H1 (cell line): ENCODE data around the gene NOS2. TPM values are rescaled to one million over a fixed set of nuclear protein-coding genes. Genes with fewer than 3 reads are reported as not detected.

Experiments used
- CTCF ChIA-PET: fragments of 300-600 bp; sonication (Branson Sonifier 250); formaldehyde crosslinking; loops from one replicate; lab custom pipeline; 2021; ENCODE audit not compliant: partially characterized antibody; lab: Charles Lee
- POLR2A ChIA-PET: fragments of 300-600 bp; sonication (Branson Sonifier 250); formaldehyde crosslinking; loops from one replicate; lab custom pipeline; 2021; ENCODE audit warnings: inconsistent platforms; ENCODE audit not compliant: partially characterized antibody; lab: Charles Lee
- DNase-seq, 2 experiments: peaks; one replicate each; pipeline versions ENCODE4 v3.0.0 to v3.0.0-alpha.2; 2010 to 2022; ENCODE audit warnings: low spot score in 2 of 2, low read depth in 1 of 2, mixed read lengths in 1 of 2
- FAIRE-seq: peaks from 2 replicates; lab custom pipeline; 2011; peaks lifted over from hg19 to GRCh38; lab: Jason Lieb, UNC
- H2AFZ ChIP-seq: 2 replicates; pipeline ENCODE4 v1.8.1; 2012; ENCODE audit warnings: low read length, inconsistent platforms
- H2AK5ac ChIP-seq: 2 replicates; pipeline ENCODE4 v1.6.1; 2013; ENCODE audit warnings: low read depth, low read length
- H2BK120ac ChIP-seq: replicated peaks from 2 replicates; pipeline ENCODE3; 2013; ENCODE audit warnings: low read depth, low read length, inconsistent platforms
- H2BK12ac ChIP-seq: 2 replicates; pipeline ENCODE4 v1.6.1; 2013; ENCODE audit warnings: low read depth, low read length
- H2BK15ac ChIP-seq: 2 replicates; pipeline ENCODE4 v1.6.1; 2013; ENCODE audit warnings: low read length
- H2BK20ac ChIP-seq: 2 replicates; pipeline ENCODE4 v1.6.1; 2013; ENCODE audit warnings: low read length
- H2BK5ac ChIP-seq: 2 replicates; pipeline ENCODE4 v1.6.1; 2013; ENCODE audit warnings: low read depth, low read length
- H3K14ac ChIP-seq: 2 replicates; pipeline ENCODE4 v1.6.1; 2013; ENCODE audit warnings: inconsistent platforms; ENCODE audit not compliant: insufficient read length
- H3K18ac ChIP-seq: 2 replicates; pipeline ENCODE4 v1.6.1; 2013; ENCODE audit warnings: low read length; ENCODE audit errors: extremely low read depth
- H3K23ac ChIP-seq: 2 replicates; pipeline ENCODE4 v1.6.1; 2013; ENCODE audit warnings: inconsistent platforms; ENCODE audit not compliant: insufficient read length
- H3K23me2 ChIP-seq: 2 replicates; pipeline ENCODE4 v1.6.1; 2013; ENCODE audit warnings: low read depth, low read length
- H3K27ac ChIP-seq: 2 replicates; pipeline ENCODE4 v1.6.1; 2011; ENCODE audit warnings: low read depth, low read length, inconsistent platforms
- H3K27me3 ChIP-seq, 4 experiments: replicated peaks in 1 of 4; 1 replicate in 1 of 4; 2 replicates in 3 of 4; pipeline versions ENCODE4 v1.6.1 to v1.8.1; 2011 to 2013; ENCODE audit warnings: low read length in 3 of 4, mild to moderate bottlenecking in 3 of 4, inconsistent platforms in 2 of 4, mixed read lengths in 2 of 4, moderate library complexity in 1 of 4; ENCODE audit not compliant: control insufficient read depth in 3 of 4, insufficient read depth in 3 of 4; ENCODE audit errors: extremely low read depth in 1 of 4
- H3K36me3 ChIP-seq, 4 experiments: 2 replicates each; pipeline versions ENCODE4 v1.6.1 to v1.8.1; 2011 to 2013; ENCODE audit warnings: mild to moderate bottlenecking in 4 of 4, low read length in 3 of 4, moderate library complexity in 2 of 4, control low read depth in 1 of 4, inconsistent platforms in 1 of 4; ENCODE audit not compliant: insufficient read depth in 4 of 4, control insufficient read depth in 2 of 4
- H3K4ac ChIP-seq: replicated peaks from 2 replicates; pipeline ENCODE3; 2013; ENCODE audit warnings: low read length, low read depth, mixed read lengths, inconsistent platforms; ENCODE audit not compliant: insufficient read length
- H3K4me1 ChIP-seq, 4 experiments: replicated peaks in 1 of 4; 1 replicate in 1 of 4; 2 replicates in 3 of 4; pipeline versions ENCODE4 v1.6.1 to v1.8.1; 2011 to 2013; ENCODE audit warnings: low read length in 3 of 4, inconsistent platforms in 2 of 4, mixed read lengths in 1 of 4; ENCODE audit not compliant: insufficient read depth in 4 of 4, control insufficient read depth in 3 of 4
- H3K4me2 ChIP-seq, 2 experiments: 2 replicates each; pipeline versions ENCODE4 v1.6.1 to v1.8.1; 2011 to 2013; ENCODE audit warnings: low read depth in 2 of 2, low read length in 2 of 2, control low read depth in 1 of 2, inconsistent platforms in 1 of 2, mild to moderate bottlenecking in 1 of 2; ENCODE audit not compliant: insufficient read depth in 1 of 2
- H3K4me3 ChIP-seq, 4 experiments: fragments of 200-600, 300-600 bp in 1 of 4; sonication (generic), shearing (Covaris generic), sonication (Bioruptor Twin) in 1 of 4; 2 replicates each; pipeline versions ENCODE4 v1.5.1 to v1.8.1; 2011 to 2016; ENCODE audit warnings: low read length in 4 of 4, low read depth in 3 of 4, control low read depth in 2 of 4, inconsistent platforms in 2 of 4, mild to moderate bottlenecking in 2 of 4, mixed read lengths in 1 of 4, moderate library complexity in 1 of 4; ENCODE audit not compliant: insufficient read depth in 2 of 4; ENCODE audit errors: extremely low read depth in 1 of 4
- H3K56ac ChIP-seq: replicated peaks from 2 replicates; pipeline ENCODE3; 2013; ENCODE audit warnings: low read depth, mild to moderate bottlenecking, mixed read lengths, low read length, inconsistent platforms; ENCODE audit not compliant: insufficient read length
- H3K79me1 ChIP-seq: 2 replicates; pipeline ENCODE4 v1.6.1; 2013; ENCODE audit warnings: low read depth, low read length, control low read depth
- H3K79me2 ChIP-seq, 2 experiments: 2 replicates each; pipeline versions ENCODE4 v1.6.1 to v1.8.1; 2012 to 2013; ENCODE audit warnings: low read length in 2 of 2, mild to moderate bottlenecking in 2 of 2, inconsistent platforms in 1 of 2; ENCODE audit not compliant: insufficient read depth in 2 of 2, control insufficient read depth in 1 of 2
- H3K9ac ChIP-seq, 4 experiments: replicated peaks in 1 of 4; 1 replicate in 1 of 4; 2 replicates in 3 of 4; pipeline versions ENCODE4 v1.6.1 to v1.8.1; 2011 to 2013; ENCODE audit warnings: low read depth in 3 of 4, low read length in 3 of 4, control low read depth in 2 of 4, mild to moderate bottlenecking in 2 of 4, moderate library complexity in 2 of 4, inconsistent platforms in 1 of 4; ENCODE audit errors: extremely low read depth in 1 of 4
- H3K9me3 ChIP-seq, 2 experiments: 2 replicates each; pipeline versions ENCODE4 v1.6.1 to v1.8.1; 2012 to 2013; ENCODE audit warnings: mild to moderate bottlenecking in 2 of 2, moderate library complexity in 2 of 2, control low read depth in 1 of 2, inconsistent platforms in 1 of 2, low read depth in 1 of 2, low read length in 1 of 2, mixed read lengths in 1 of 2; ENCODE audit not compliant: insufficient read depth in 2 of 2
- H4K20me1 ChIP-seq, 2 experiments: replicated peaks in 1 of 2; 2 replicates each; pipeline versions ENCODE3 to v1.8.1; 2011 to 2013; ENCODE audit warnings: inconsistent platforms in 2 of 2, low read length in 2 of 2, mild to moderate bottlenecking in 1 of 2; ENCODE audit not compliant: insufficient read depth in 2 of 2, control insufficient read depth in 1 of 2
- H4K5ac ChIP-seq: 2 replicates; pipeline ENCODE4 v1.6.1; 2013; ENCODE audit warnings: low read length, low read depth, mixed read lengths, inconsistent platforms; ENCODE audit not compliant: insufficient read length
- H4K8ac ChIP-seq: 2 replicates; pipeline ENCODE4 v1.8.0; 2013; ENCODE audit warnings: mild to moderate bottlenecking, moderate library complexity, low read length, inconsistent platforms; ENCODE audit not compliant: insufficient read depth; ENCODE audit errors: extremely low read depth
- H4K91ac ChIP-seq: replicated peaks from 2 replicates; pipeline ENCODE3; 2013; ENCODE audit warnings: low read length, mixed read lengths, inconsistent platforms; ENCODE audit not compliant: insufficient read length
- BACH1 ChIP-seq: IDR thresholded peaks from 2 replicates; pipeline ENCODE4 v1.6.1; 2012; ENCODE audit warnings: low read length, improper control_type of control experiment
- CBX8 ChIP-seq: fragments of 300-800, 300-1000 bp; sonication (generic); IDR thresholded peaks from 2 replicates; pipeline ENCODE4 v1.7.1; 2016; ENCODE audit warnings: low read depth, low read length, borderline replicate concordance
- CREB1 ChIP-seq: IDR thresholded peaks from 2 replicates; pipeline ENCODE4 v1.6.1; 2012; ENCODE audit warnings: inconsistent platforms
- CTBP2 ChIP-seq: IDR thresholded peaks from 2 replicates; pipeline ENCODE4 v1.7.0; 2011; ENCODE audit warnings: borderline replicate concordance, mild to moderate bottlenecking, moderate library complexity, mixed read lengths, low read length; ENCODE audit not compliant: insufficient read depth, insufficient read length
- EP300 ChIP-seq, 2 experiments: IDR thresholded peaks; 1 replicate in 1 of 2; 2 replicates in 1 of 2; pipeline ENCODE4 v1.6.1; 2011 to 2012; ENCODE audit warnings: low read depth in 2 of 2, low read length in 2 of 2, mild to moderate bottlenecking in 2 of 2, borderline replicate concordance in 1 of 2, inconsistent platforms in 1 of 2, moderate library complexity in 1 of 2
- FOSL1 ChIP-seq: IDR thresholded peaks from 2 replicates; pipeline ENCODE4 v1.6.1; 2011; ENCODE audit warnings: mild to moderate bottlenecking, low read depth, low read length, moderate library complexity; ENCODE audit not compliant: insufficient read depth
- JUND ChIP-seq: IDR thresholded peaks from 2 replicates; pipeline ENCODE4 v1.6.1; 2011; ENCODE audit warnings: mild to moderate bottlenecking, improper control_type of control experiment, low read length
- PHF8 ChIP-seq: fragments of 200-600 bp; sonication (generic); conservative IDR thresholded peaks from 2 replicates; pipeline ENCODE4 v1.7.1; 2012; ENCODE audit warnings: low read depth, mild to moderate bottlenecking, inconsistent platforms, low read length, moderate library complexity
- POLR2A ChIP-seq, 2 experiments: IDR thresholded peaks; 1 replicate in 1 of 2; 2 replicates in 1 of 2; pipeline ENCODE4 v1.6.1; 2011; ENCODE audit warnings: low read depth in 2 of 2, low read length in 2 of 2, mild to moderate bottlenecking in 2 of 2; ENCODE audit errors: control extremely low read depth in 1 of 2
- POLR2AphosphoS5 ChIP-seq: IDR thresholded peaks from 2 replicates; pipeline ENCODE4 v1.6.1; 2011; ENCODE audit warnings: low read depth, low read length
- RBBP5 ChIP-seq: IDR thresholded peaks from 2 replicates; pipeline ENCODE4 v1.7.1; 2012; ENCODE audit warnings: low read depth, mild to moderate bottlenecking, inconsistent platforms, low read length, moderate library complexity, borderline replicate concordance
- RXRA ChIP-seq: IDR thresholded peaks from 2 replicates; pipeline ENCODE4 v1.6.1; 2011; ENCODE audit warnings: low read depth, mild to moderate bottlenecking, low read length, moderate library complexity; ENCODE audit not compliant: insufficient read depth
- SIN3A ChIP-seq, 2 experiments: IDR thresholded peaks in 1 of 2; conservative IDR thresholded peaks in 1 of 2; 2 replicates each; pipeline ENCODE4 v1.6.1; 2011 to 2012; ENCODE audit warnings: low read length in 2 of 2, improper control_type of control experiment in 1 of 2, low read depth in 1 of 2, mild to moderate bottlenecking in 1 of 2
- SIX5 ChIP-seq: IDR thresholded peaks from 2 replicates; pipeline ENCODE4 v1.6.1; 2011; ENCODE audit warnings: mild to moderate bottlenecking, low read depth, low read length
- YY1 ChIP-seq: IDR thresholded peaks from 2 replicates; pipeline ENCODE4 v1.6.1; 2011; ENCODE audit warnings: low read depth, mild to moderate bottlenecking, low read length
- WGBS, 2 experiments: shearing (Covaris generic) in 1 of 2; methylation state at CpG; one replicate each; pipeline versions ENCODE4 v1.1.6 to v1.1.7; 2013 to 2015; ENCODE audit warnings: low lambda C conversion rate in 2 of 2, mixed read lengths in 2 of 2, inconsistent platforms in 1 of 2, low coverage in 1 of 2, missing lambda C conversion rate in 1 of 2; ENCODE audit not compliant: insufficient replicate concordance in 2 of 2, insufficient coverage in 1 of 2, insufficient read length in 1 of 2; ENCODE audit errors: extremely low coverage in 1 of 2, missing lambda C conversion rate in 1 of 2; 5-methylcytosine and 5-hydroxymethylcytosine counted together
- polyA plus RNA-seq, 7 experiments: library from polyadenylated mRNA; depleted of rRNA in 3 of 7; stranded (reverse) in 5 of 7; unstranded in 2 of 7; fragments of >200 nt in 5 of 7; fragments of 200-250 nt in 2 of 7; gene quantifications; 1 replicate in 5 of 7; 2 replicates in 1 of 7; 4 replicates in 1 of 7; pipeline versions ENCODE4 v1.2.1 to v1.2.3, GENCODE V29; 2011 to 2013; ENCODE audit warnings: missing spikeins in 2 of 7, mixed read lengths in 2 of 7
- total RNA-seq: library from RNA; stranded (reverse); fragmentation: NEBNext Ultra II Directional; extraction: Animal tissue kit (Norgen Biotek cat#: 25700); gene quantifications from 2 replicates; pipeline ENCODE4 v1.2.1, GENCODE V29; 2021

The NOS2 gene
- total and polyA plus RNA-seq, 2 of the 8 experiments (the other 6 are each of a cell fraction or from before 2014, with no cell fraction given) = 1.0 to 1.9 TPM

DNA sequence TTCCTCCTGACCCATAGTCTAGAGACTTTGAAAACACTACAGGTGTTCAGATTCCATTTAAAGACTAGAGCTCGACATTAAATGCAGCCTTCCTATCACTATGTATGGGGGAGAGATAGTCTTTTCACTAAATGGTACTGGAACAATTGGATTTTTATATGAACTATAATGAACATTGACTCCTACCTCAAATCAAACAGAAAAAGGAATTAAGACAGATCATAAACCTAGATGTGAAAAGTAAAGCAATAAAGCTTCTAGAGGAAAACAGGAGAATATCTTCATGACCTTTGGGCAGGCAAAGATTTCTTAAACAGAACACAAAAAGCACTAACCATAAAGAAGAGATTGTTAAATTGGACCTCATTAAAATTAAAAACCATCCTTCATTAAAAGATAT, 18.8 kb upstream of the NOS2 start:
- FAIRE-seq (no peak), DNase-seq (no peak)
- no peak overlapping the region for H2BK120ac ChIP-seq
- H2BK12ac ChIP-seq = no peak overlapping the region
- H3K79me1 ChIP-seq = no peaks in the 10 kb centered on the region
- H4K20me1 ChIP-seq = no peaks in the 10 kb centered on the region
- H3K27ac ChIP-seq = no peak overlapping the region
- H3K23me2 ChIP-seq = no peaks in the 10 kb centered on the region
- ChIA-PET POLR2A (no interaction called here), CTCF (interaction anchor here (0.7 to 2.7 kb wide), 4 partner anchors 10 to 166 kb away, joined by 3 to 10 read pairs (median 3); no protein-coding TSS in a partner anchor)
- H3K56ac ChIP-seq = no peak overlapping the region
- WGBS, 2 experiments = 94% methylated on average over 1 of the region's 1 CpG; no CpG with 5 or more reads in 1 of the 2 experiments
- no peak overlapping the region for H3K4me3 ChIP-seq
- H3K14ac ChIP-seq = no peak overlapping the region
- H4K5ac ChIP-seq = no peak overlapping the region
- no peaks in the 10 kb centered on the region for H3K27me3 ChIP-seq
- H3K9ac ChIP-seq = no peak overlapping the region
- H3K18ac ChIP-seq = no peak overlapping the region
- no peak overlapping the region for H2AFZ ChIP-seq
- no peak overlapping the region for H2AK5ac ChIP-seq
- no peaks in the 10 kb centered on the region for H3K4me1 ChIP-seq
- H3K36me3 ChIP-seq = no peaks in the 10 kb centered on the region
- no peak overlapping the region for H2BK5ac ChIP-seq
- no peak overlapping the region for H2BK15ac ChIP-seq
- H4K91ac ChIP-seq = no peak overlapping the region
- no peak overlapping the region for H3K4me2 ChIP-seq
- H4K8ac ChIP-seq = no peak overlapping the region
- no peaks in the 10 kb centered on the region for H3K79me2 ChIP-seq
- no peak overlapping the region for H3K23ac ChIP-seq
- H3K4ac ChIP-seq = no peak overlapping the region
- no peak overlapping the region for H2BK20ac ChIP-seq
- H3K9me3 ChIP-seq = peaks cover 0 to 9% of the 10 kb centered on the region in 2 experiments; a peak in 1 of 4 replicates
- TF ChIP-seq CTBP2 = no peak
- TF ChIP-seq CREB1 = no peak
- no peak for TF ChIP-seq FOSL1
- no peak for TF ChIP-seq POLR2AphosphoS5
- TF ChIP-seq EP300 (IDR thresholded peaks at IDR 0.05; ENCODE audit: borderline replicate concordance in 1 of 2, low read depth in 2 of 2, low read length in 2 of 2) = no peak
- no peak for TF ChIP-seq POLR2A (IDR thresholded peaks at IDR 0.05; ENCODE audit: control extremely low read depth in 1 of 2, low read depth in 2 of 2, low read length in 2 of 2)
- TF ChIP-seq SIX5 = no peak
- TF ChIP-seq YY1 = no peak
- TF ChIP-seq CBX8 = no peak
- no peak for TF ChIP-seq JUND
- no peak for TF ChIP-seq SIN3A (conservative IDR thresholded peaks at IDR 0.05 in 1 of 2, IDR thresholded peaks at IDR 0.05 in 1 of 2; ENCODE audit: low read depth in 1 of 2, low read length in 2 of 2)
- no peak for TF ChIP-seq BACH1
- TF ChIP-seq RBBP5 = no peak
- TF ChIP-seq PHF8 = no peak
- no peak for TF ChIP-seq RXRA
